Amniotic stem cell (primary cell): ENCODE results near the gene PCDHB8.
"Not testable (repeated sequence)": the region's sequence is repeated elsewhere in the genome, so short reads cannot be mapped to it uniquely, and the experiment has no call there.

Experiments
- DNase-seq: peaks from one replicate; lab custom pipeline; 2025; lab: John Stamatoyannopoulos, UW

PCDHB8 gene

GRCh38 chr5:141177577-141178191 is at the start of gene PCDHB8:
Gene PCDHB8, plus strand, starts transcription at chr5:141177790. Its CDS starts 245 bp downstream, at chr5:141178035.
- not testable (repeated sequence) for DNase-seq

GRCh38 chr5:141135030-141135717 is 42.4 kb upstream of the PCDHB8 start, which contains the start of gene PCDHB5:
Gene PCDHB5, plus strand, starts transcription at chr5:141135206. Its CDS starts 229 bp downstream, at chr5:141135435.
- no peak for DNase-seq

- no peak for DNase-seq
These were observed 41.8 kb upstream of the PCDHB8 start for GRCh38 chr5:141135718-141136266.

DNA sequence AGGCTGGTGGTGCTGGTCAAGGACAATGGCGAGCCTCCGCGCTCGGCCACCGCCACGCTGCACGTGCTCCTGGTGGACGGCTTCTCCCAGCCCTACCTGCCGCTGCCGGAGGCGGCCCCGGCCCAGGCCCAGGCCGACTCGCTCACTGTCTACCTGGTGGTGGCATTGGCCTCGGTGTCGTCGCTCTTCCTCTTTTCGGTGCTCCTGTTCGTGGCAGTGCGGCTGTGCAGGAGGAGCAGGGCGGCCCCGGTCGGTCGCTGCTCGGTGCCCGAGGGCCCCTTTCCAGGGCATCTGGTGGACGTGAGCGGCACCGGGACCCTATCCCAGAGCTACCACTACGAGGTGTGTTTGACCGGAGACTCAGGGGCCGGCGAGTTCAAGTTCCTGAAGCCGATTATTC is 40.2 kb upstream of the PCDHB8 start:
- not testable (repeated sequence) for DNase-seq

DNA sequence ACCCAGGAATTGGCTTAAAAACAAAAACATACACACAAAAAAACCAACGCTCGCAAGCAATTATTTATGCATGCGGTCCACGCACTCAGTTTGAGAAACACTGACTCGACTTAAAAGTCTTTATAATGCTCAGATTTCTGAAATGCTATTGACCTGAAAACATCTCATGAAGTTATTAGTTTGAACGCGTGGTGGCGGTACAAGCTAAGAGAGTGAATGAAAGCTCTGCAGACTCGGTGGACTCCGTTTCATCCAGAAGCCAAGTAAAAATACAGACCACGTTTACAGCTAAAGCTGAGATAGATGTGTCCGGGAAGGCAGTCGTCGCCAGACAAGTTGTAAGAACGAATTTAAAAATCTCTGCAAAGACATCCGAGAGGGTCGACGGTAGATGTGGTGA is 27.8 kb upstream of the PCDHB8 start, which contains the start of gene PCDHB6:
TSS of gene PCDHB6 (plus strand) at position 246 of the 400 bp plus-strand sequence. CDS start 201 bp downstream, outside the sequence.
- no peak for DNase-seq

DNA sequence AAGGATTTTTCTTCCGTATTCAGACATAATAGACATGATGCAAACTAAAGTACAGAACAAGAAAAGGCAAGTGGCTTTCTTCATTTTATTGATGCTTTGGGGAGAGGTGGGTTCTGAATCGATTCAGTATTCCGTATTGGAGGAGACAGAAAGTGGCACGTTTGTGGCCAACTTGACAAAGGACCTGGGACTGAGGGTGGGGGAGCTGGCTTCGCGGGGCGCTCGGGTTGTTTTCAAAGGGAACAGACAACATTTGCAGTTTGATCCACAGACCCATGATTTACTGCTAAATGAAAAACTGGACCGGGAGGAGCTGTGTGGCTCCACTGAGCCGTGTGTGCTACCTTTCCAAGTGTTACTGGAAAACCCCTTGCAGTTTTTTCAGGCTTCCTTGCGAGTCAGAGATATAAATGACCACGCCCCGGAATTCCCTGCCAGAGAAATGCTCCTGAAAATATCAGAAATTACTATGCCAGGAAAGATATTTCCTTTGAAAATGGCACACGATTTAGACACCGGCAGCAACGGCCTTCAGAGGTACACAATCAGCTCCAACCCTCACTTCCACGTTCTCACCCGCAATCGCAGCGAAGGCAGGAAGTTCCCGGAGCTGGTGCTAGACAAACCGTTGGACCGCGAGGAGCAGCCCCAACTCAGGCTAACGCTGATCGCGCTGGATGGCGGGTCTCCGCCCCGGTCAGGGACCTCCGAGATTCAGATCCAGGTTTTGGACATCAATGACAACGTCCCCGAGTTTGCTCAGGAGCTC is 27.2 kb upstream of the PCDHB8 start:
- no peak for DNase-seq

GRCh38 chr5:141150993-141151325 is 26.6 kb upstream of the PCDHB8 start:
- no peak for DNase-seq

DNA sequence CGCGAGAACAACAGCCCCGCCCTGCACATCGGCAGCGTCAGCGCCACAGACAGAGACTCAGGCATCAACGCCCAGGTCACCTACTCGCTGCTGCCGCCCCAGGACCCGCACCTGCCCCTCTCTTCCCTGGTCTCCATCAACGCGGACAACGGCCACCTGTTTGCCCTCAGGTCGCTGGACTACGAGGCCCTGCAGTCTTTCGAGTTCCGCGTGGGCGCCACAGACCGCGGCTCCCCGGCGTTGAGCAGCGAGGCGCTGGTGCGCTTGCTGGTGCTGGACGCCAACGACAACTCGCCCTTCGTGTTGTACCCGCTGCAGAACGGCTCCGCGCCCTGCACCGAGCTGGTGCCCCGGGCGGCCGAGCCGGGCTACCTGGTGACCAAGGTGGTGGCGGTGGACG is 26.0 kb upstream of the PCDHB8 start:
- not testable (repeated sequence) for DNase-seq

DNA sequence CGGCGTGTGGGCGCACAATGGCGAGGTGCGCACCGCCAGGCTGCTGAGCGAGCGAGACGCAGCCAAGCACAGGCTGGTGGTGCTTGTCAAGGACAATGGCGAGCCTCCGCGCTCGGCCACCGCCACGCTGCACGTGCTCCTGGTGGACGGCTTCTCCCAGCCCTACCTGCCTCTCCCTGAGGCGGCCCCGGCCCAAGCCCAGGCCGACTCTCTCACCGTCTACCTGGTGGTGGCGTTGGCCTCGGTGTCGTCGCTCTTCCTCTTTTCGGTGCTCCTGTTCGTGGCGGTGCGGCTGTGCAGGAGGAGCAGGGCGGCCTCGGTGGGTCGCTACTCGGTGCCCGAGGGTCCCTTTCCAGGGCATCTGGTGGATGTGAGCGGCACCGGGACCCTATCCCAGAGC is 25.5 kb upstream of the PCDHB8 start:
- DNase-seq, result not testable (repeated sequence)

GRCh38 chr5:141155540-141156374 is 21.8 kb upstream of the PCDHB8 start:
- no peak for DNase-seq

DNA sequence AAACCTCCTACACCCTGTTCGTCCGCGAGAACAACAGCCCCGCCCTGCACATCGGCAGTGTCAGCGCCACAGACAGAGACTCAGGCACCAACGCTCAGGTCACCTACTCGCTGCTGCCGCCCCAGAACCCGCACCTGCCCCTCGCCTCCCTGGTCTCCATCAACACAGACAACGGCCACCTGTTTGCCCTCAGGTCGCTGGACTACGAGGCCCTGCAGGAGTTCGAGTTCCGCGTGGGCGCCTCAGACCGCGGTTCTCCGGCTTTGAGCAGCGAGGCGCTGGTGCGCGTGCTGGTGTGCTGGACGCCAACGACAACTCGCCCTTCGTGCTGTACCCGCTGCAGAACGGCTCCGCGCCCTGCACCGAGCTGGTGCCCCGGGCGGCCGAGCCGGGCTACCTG is 20.2 kb upstream of the PCDHB8 start:
- DNase-seq, result not testable (repeated sequence)

GRCh38 chr5:141157901-141158300 is 19.7 kb upstream of the PCDHB8 start:
- DNase-seq, result not testable (repeated sequence)

DNA sequence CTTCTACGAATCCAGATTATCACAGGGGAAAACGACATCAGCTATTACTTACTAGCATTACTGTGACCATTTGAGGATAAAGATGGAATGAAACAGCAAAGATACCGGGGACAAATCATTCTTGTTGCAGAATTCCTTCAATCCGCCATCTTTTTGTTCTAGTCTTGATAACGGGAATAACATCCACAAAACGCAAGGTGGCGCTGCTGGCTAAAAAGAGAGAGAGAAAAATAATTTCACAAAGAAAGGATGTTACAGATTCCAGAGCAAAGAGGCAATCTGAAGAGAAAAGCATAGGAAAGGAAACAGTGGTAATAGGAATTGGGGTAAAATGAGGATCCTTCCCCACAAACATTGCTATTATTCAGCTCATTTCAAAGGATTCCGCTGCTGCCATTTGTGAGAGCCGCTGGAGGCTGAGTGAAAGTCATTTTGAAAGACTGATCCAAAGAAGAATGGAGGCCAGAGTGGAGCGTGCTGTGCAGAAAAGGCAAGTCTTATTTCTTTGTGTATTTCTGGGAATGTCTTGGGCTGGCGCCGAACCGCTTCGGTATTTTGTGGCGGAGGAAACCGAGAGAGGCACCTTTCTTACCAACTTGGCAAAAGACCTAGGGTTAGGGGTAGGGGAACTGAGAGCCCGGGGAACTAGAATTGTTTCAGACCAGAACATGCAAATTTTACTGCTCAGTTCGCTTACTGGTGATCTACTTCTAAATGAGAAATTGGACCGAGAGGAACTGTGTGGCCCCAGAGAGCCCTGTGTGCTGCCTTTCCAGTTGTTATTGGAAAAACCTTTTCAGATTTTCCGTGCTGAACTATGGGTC is 5.0 kb upstream of the PCDHB8 start, which contains the start of gene PCDHB7:
TSS of gene PCDHB7 (plus strand) at position 264 of the 824 bp plus-strand sequence. CDS start at position 456, 192 bp downstream.
- no peak for DNase-seq

GRCh38 chr5:141174291-141175104 is 3.1 kb upstream of the PCDHB8 start:
- DNase-seq, result not testable (repeated sequence)

DNA sequence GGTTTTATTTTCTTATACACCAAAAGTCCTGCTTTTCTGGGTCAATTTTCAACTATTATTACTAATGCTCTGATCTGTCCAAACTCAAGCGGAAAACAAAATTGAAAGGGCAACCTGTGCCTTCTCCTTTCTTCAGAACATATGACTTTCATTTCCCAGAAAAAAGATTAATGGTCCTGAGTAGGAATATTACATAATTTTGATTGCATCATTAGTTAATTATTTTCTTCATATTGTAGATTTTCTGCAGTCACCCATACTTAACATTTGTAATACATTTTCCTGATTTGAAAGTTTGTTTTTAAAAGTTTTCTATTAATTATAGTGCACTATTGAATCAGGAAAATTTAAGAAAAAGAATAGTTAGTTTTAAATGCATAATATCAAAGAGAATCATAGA is 1.7 kb upstream of the PCDHB8 start:
- DNase-seq, result no peak

GRCh38 chr5:141179371-141179770 is 1.8 kb downstream of the PCDHB8 start:
- DNase-seq, result not testable (repeated sequence)

GRCh38 chr5:141179876-141180275 is 2.3 kb downstream of the PCDHB8 start:
- not testable (repeated sequence) for DNase-seq

GRCh38 chr5:141180313-141180712 is 2.7 kb downstream of the PCDHB8 start:
- no peak for DNase-seq

- no peak for DNase-seq
These were observed 4.7 kb downstream of the PCDHB8 start, which contains the start of gene PCDHB16 for GRCh38 chr5:141182248-141182647. Gene PCDHB16, plus strand, starts transcription at chr5:141182387. Its CDS starts 173 bp downstream, at chr5:141182560.
